ENCODE data around the gene ARSG.

Gene ARSG

GRCh38 chr17:68377771-68378267 lies 86.5 kb downstream of the ARSG start:
- peak; percentile 82 for DNase-seq (ENCODE audit: low read depth, low spot score)

GRCh38 chr17:68378268-68379176 lies 87.2 kb downstream of the ARSG start:
- DNase-seq (ENCODE audit: low read depth, low spot score): peak; percentile 64

- DNase-seq (ENCODE audit: low read depth, low spot score): no peak
These were observed 87.8 kb downstream of the ARSG start for GRCh38 chr17:68379177-68379510.

GRCh38 chr17:68379692-68380677 lies 88.7 kb downstream of the ARSG start:
- DNase-seq (ENCODE audit: low read depth, low spot score): no peak

- DNase-seq (ENCODE audit: low read depth, low spot score): no peak
These were observed 90.0 kb downstream of the ARSG start for GRCh38 chr17:68381076-68381900.

- no peak for DNase-seq (ENCODE audit: low read depth, low spot score)
These were observed 91.3 kb downstream of the ARSG start for GRCh38 chr17:68382582-68383085.

- no peak for DNase-seq (ENCODE audit: low read depth, low spot score)
These were observed 91.8 kb downstream of the ARSG start for GRCh38 chr17:68383120-68383442.

GRCh38 chr17:68383443-68384321 lies 92.4 kb downstream of the ARSG start:
- DNase-seq (ENCODE audit: low read depth, low spot score): no peak

GRCh38 chr17:68384471-68384870 lies 93.2 kb downstream of the ARSG start:
- DNase-seq (ENCODE audit: low read depth, low spot score): no peak

- no peak for DNase-seq (ENCODE audit: low read depth, low spot score)
These were observed 93.6 kb downstream of the ARSG start for GRCh38 chr17:68384941-68385340.

GRCh38 chr17:68385490-68386215 lies 94.4 kb downstream of the ARSG start:
- no peak for DNase-seq (ENCODE audit: low read depth, low spot score)

- no peak for DNase-seq (ENCODE audit: low read depth, low spot score)
These were observed 96.3 kb downstream of the ARSG start for GRCh38 chr17:68387435-68388218.

GRCh38 chr17:68389041-68389440 lies 97.7 kb downstream of the ARSG start:
- DNase-seq (ENCODE audit: low read depth, low spot score): no peak

GRCh38 chr17:68390888-68391545 lies 99.7 kb downstream of the ARSG start:
- no peak for DNase-seq (ENCODE audit: low read depth, low spot score)

- DNase-seq (ENCODE audit: low read depth, low spot score): no peak
These were observed 100.4 kb downstream of the ARSG start for GRCh38 chr17:68391561-68392268.

- no peak for DNase-seq (ENCODE audit: low read depth, low spot score)
These were observed 103.5 kb downstream of the ARSG start for GRCh38 chr17:68394608-68395331.
